HG03066 (cell line): ENCODE measurements around the gene EGFR.
A peak's percentile ranks its signal among the peaks of the same experiment; 100 is the strongest.

Source experiments
- ATAC-seq: cut with Tn5 transposase; IDR thresholded peaks from one replicate; pipeline ENCODE4 v1.9.1; 2021; ENCODE audit warnings: low read depth; ENCODE audit not compliant: unreplicated experiment

The EGFR gene

GRCh38 chr7:55078465-55079372 is 59.9 kb downstream of the EGFR start:
- ATAC-seq = no peak

GRCh38 chr7:55080000-55080623 is 61.3 kb downstream of the EGFR start:
- no peak for ATAC-seq

- ATAC-seq = no peak
Observed at GRCh38 chr7:55081068-55081467, 62.3 kb downstream of the EGFR start.

- no peak for ATAC-seq
Observed at GRCh38 chr7:55081472-55082227, 62.8 kb downstream of the EGFR start.

- no peak for ATAC-seq
Observed at GRCh38 chr7:55082228-55082603, 63.4 kb downstream of the EGFR start.

GRCh38 chr7:55083206-55083605 is 64.4 kb downstream of the EGFR start:
- ATAC-seq = no peak

- ATAC-seq = no peak
Observed at GRCh38 chr7:55084307-55084706, 65.5 kb downstream of the EGFR start.

- peak; percentile 6 for ATAC-seq
Observed at GRCh38 chr7:55085511-55086412, 66.9 kb downstream of the EGFR start.

GRCh38 chr7:55086413-55087201 is 67.8 kb downstream of the EGFR start:
- peak; percentile 67 for ATAC-seq

GRCh38 chr7:55087521-55087961 is 68.7 kb downstream of the EGFR start:
- ATAC-seq = no peak

GRCh38 chr7:55088107-55088506 is 69.3 kb downstream of the EGFR start:
- no peak for ATAC-seq

GRCh38 chr7:55088620-55089019 is 69.8 kb downstream of the EGFR start:
- no peak for ATAC-seq

- ATAC-seq = no peak
Observed at GRCh38 chr7:55092186-55092974, 73.6 kb downstream of the EGFR start.

GRCh38 chr7:55092975-55093373 is 74.2 kb downstream of the EGFR start:
- ATAC-seq = no peak

- no peak for ATAC-seq
Observed at GRCh38 chr7:55093674-55094073, 74.9 kb downstream of the EGFR start.

GRCh38 chr7:55094092-55094690 is 75.4 kb downstream of the EGFR start:
- ATAC-seq = no peak

GRCh38 chr7:55095672-55096071 is 76.9 kb downstream of the EGFR start:
- no peak for ATAC-seq

GRCh38 chr7:55096323-55096722 is 77.5 kb downstream of the EGFR start:
- no peak for ATAC-seq
